WI38 (cell line): Measurements from ENCODE around the gene GPHN.

Experiments
- H3K4me3 ChIP-seq: 2 replicates; pipeline ENCODE4 v1.5.1; 2011; ENCODE audit warnings: low read depth, mild to moderate bottlenecking, control low read depth, low read length
- TF ChIP-seq, protein P1 (sequence below): IDR thresholded peaks from 2 replicates; pipeline ENCODE4 v1.5.1; 2012; ENCODE audit warnings: low read depth, mild to moderate bottlenecking, control low read depth, low read length

GPHN gene

DNA sequence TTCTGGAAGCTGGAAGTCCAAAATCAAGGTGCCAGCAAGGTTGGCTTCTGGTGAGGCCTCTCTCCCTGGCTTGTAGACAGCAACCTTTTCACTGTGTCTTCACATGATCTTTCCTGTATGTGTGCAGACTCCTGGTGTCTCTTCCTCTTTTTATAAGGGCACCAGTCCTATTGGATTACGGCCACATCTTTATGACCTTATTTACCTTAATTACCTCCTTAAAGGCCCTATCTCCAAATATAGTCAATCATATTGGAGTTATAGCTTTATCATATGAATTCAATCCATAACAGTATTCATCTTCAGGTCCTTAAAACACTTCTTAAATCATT is 660.1 kb downstream of the GPHN start:
- TF ChIP-seq, protein P1, sequence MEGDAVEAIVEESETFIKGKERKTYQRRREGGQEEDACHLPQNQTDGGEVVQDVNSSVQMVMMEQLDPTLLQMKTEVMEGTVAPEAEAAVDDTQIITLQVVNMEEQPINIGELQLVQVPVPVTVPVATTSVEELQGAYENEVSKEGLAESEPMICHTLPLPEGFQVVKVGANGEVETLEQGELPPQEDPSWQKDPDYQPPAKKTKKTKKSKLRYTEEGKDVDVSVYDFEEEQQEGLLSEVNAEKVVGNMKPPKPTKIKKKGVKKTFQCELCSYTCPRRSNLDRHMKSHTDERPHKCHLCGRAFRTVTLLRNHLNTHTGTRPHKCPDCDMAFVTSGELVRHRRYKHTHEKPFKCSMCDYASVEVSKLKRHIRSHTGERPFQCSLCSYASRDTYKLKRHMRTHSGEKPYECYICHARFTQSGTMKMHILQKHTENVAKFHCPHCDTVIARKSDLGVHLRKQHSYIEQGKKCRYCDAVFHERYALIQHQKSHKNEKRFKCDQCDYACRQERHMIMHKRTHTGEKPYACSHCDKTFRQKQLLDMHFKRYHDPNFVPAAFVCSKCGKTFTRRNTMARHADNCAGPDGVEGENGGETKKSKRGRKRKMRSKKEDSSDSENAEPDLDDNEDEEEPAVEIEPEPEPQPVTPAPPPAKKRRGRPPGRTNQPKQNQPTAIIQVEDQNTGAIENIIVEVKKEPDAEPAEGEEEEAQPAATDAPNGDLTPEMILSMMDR, result no peak
- no peak overlapping the region for H3K4me3 ChIP-seq

GRCh38 chr14:67170660-67171059 is 662.7 kb downstream of the GPHN start:
- TF ChIP-seq, protein P1, result no peak
- H3K4me3 ChIP-seq, result no peak overlapping the region

- TF ChIP-seq, protein P1, result no peak
- no peak overlapping the region for H3K4me3 ChIP-seq
These were observed 664.1 kb downstream of the GPHN start for GRCh38 chr14:67172056-67172455.

DNA sequence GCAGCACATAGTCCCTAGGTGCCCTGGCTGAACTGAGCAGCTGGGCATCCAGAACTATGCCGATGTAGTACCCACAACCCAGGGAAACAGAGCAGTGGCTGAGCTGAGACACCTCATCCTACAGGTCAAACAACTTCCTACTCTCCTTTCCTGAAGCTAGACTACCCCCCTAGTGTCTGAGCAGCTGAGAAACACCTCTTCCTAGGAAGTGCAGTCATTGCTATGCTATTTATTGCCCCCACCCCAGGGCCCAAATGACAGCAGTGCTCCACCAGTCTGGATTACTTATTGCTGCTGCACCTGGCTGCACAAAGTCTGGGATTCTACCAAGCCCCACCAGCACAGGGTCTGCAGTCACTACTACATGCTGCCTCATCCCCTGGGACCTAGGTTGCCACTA is 664.6 kb downstream of the GPHN start:
- no peak overlapping the region for H3K4me3 ChIP-seq
- TF ChIP-seq, protein P1, result no peak

DNA sequence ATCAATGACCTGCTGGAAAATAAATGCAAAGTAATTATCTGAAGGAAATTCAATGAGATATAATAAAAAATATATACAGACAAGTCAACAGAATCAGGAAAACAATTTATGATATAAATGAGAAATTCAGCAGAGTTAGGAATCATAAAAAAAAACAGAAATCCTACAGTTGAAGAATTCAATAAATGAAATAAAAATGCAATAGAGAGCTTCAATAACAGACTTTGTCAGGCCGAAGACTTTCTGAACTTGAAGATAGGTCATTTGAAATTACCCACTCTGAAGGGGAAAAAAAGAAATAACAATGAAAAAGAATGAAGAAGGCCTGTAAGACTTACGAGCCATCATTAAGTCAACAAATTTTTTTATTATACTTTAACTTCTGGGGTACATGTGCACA is 665.8 kb downstream of the GPHN start:
- H3K4me3 ChIP-seq, result no peak overlapping the region
- TF ChIP-seq, protein P1, result no peak

GRCh38 chr14:67186172-67186768 is 678.3 kb downstream of the GPHN start:
- H3K4me3 ChIP-seq, result no peak overlapping the region
- TF ChIP-seq, protein P1, result no peak

DNA sequence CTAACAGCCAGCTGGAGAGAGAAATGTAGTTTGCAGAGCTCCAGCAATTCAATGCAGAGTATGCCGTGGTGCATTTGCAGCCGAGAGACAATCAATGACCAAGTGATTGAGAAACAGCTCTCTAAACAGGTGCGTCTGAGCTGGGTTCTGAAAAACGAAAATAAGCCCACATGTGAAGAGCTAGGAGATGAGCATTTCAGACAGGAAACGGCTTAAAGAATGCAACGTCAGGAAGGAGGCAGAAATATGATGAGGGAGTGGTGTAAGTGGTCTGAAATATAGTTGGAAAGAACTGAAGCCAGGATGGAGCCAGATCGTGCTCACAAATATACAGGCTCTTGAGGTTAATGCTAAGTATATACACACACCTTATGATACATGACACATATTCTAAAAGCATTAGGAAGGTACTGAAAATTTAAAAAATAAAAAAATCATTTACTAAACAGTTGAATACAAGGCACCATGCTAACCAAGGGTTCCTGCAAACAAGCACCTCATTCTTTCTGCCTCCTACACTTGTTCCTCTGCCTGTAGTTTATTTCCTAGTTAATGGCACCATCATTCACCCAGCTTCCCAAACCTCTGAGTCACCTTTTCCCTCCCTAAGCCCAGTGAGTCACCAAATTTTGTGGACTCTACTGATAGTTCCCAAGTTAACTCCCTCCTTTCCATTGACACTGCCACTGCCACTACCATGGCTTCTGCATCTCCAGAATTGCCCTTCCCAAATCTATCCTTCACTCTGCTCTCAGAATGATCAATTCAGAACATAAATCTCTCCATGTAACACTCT is 679.0 kb downstream of the GPHN start:
- TF ChIP-seq, protein P1, result no peak
- H3K4me3 ChIP-seq, result no peak overlapping the region
